NCI-H446 (cell line): ENCODE data around the gene BTBD3.

Experiments used
- DNase-seq, 2 experiments: peaks; one replicate each; lab custom pipeline; 2025; lab: John Stamatoyannopoulos, UW

BTBD3 gene

DNA sequence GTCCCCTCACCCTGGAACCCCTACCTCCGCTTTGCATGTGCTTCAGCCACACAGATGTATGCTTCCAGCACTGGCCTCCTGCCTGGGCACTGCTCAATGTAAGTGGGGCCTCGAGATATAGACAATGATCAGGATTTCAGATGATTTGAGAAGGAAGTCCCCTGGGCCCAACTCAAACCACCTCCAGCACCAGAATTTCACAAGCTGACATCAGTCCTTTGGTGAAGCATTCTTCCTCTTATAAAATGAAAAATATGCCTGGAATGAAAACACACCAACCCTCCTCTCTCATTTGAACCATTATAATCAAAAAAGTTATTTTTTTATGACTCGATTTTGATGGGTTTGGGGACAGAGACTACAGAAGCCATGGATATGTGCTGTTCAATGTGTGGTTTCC lies 48.5 kb downstream of the BTBD3 start:
- no peak for DNase-seq

DNA sequence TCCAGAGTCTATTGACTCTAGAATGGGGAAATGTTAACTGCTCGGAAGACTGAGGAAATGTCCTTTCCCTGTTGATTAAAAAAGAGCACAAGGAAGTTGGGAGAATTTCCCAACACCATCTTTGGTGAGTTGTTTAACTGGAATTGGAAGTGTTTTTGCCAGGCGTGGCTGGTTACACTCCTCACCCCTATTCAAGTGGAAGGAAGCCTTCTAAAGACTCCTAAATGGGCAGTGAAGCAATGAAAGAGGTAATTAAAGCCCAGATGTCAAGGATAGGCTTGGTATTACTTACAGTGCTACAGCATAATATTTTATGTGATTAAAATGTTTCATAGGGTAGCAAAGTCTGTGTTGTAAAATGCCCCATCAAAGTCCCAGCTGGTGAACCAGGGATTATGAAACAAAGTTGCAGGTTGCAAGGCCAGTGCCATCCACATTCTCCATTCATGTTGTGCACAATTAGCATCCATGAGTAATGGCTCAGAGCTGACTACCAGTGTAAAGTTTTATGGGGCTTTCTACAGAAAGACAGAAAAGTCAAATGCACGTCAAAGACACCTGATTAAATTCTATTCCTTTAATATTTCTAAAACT lies 52.6 kb downstream of the BTBD3 start:
- no peak for DNase-seq

GRCh38 chr20:11972478-11972877 lies 54.8 kb downstream of the BTBD3 start:
- DNase-seq, result no peak
